Gastroesophageal sphincter (tissue), 3 donors: Measurements from ENCODE around the gene ARV1.

ENCODE experiments used
- CTCF ChIP-seq, 4 experiments: fragments of 200-600 bp in 2 of 4; fragments of 450-650 bp in 2 of 4; sonication (generic) in 1 of 4; IDR thresholded peaks; one replicate each; pipeline ENCODE4 v1.5.1; 2017 to 2019; ENCODE audit warnings: antibody characterized with exemption in 4 of 4, mild to moderate bottlenecking in 2 of 4, moderate library complexity in 2 of 4
- EP300 ChIP-seq: sonication (generic); formaldehyde crosslinking; IDR thresholded peaks from one replicate; pipeline ENCODE4 v1.6.1; 2017; ENCODE audit warnings: antibody characterized with exemption, mild to moderate bottlenecking
- POLR2A ChIP-seq, 2 donors: fragments of 450-650 bp; IDR thresholded peaks; one replicate each; pipeline ENCODE4 v1.6.1; 2017; ENCODE audit warnings: antibody characterized with exemption in 2 of 2, mild to moderate bottlenecking in 2 of 2, moderate library complexity in 1 of 2
- POLR2AphosphoS5 ChIP-seq: sonication (generic); formaldehyde crosslinking; IDR thresholded peaks from one replicate; pipeline ENCODE4 v1.6.1; 2017; ENCODE audit warnings: antibody characterized with exemption

- TF ChIP-seq CTCF (IDR thresholded peaks at IDR 0.05): no peak
- no peak for TF ChIP-seq POLR2A (IDR thresholded peaks at IDR 0.05)
- no peak for TF ChIP-seq EP300
- no peak for TF ChIP-seq POLR2AphosphoS5
These were observed 37.3 kb downstream of the ARV1 start for GRCh38 chr1:231016234-231016633.
